Stomach (tissue), 4 donors: ENCODE measurements around the gene KCNJ9.

Experiments
- CTCF ChIP-seq, 7 experiments: fragments of 450-650 bp in 4 of 7; fragments of 200-600 bp in 3 of 7; sonication (generic) in 3 of 7; IDR thresholded peaks; one replicate each; pipeline ENCODE4 v1.5.1; 2016 to 2019; ENCODE audit warnings: antibody characterized with exemption in 7 of 7, control low read depth in 2 of 7, mild to moderate bottlenecking in 1 of 7
- POLR2A ChIP-seq, 4 donors: fragments of 450-650 bp; IDR thresholded peaks; one replicate each; pipeline ENCODE4 v1.6.1; 2016; ENCODE audit warnings: antibody characterized with exemption in 4 of 4, control low read depth in 2 of 4, mild to moderate bottlenecking in 1 of 4, moderate library complexity in 1 of 4
- POLR2AphosphoS5 ChIP-seq, 3 donors: sonication (generic); formaldehyde crosslinking; IDR thresholded peaks; one replicate each; pipeline ENCODE4 v1.6.1; 2016; ENCODE audit warnings: antibody characterized with exemption in 3 of 3

DNA sequence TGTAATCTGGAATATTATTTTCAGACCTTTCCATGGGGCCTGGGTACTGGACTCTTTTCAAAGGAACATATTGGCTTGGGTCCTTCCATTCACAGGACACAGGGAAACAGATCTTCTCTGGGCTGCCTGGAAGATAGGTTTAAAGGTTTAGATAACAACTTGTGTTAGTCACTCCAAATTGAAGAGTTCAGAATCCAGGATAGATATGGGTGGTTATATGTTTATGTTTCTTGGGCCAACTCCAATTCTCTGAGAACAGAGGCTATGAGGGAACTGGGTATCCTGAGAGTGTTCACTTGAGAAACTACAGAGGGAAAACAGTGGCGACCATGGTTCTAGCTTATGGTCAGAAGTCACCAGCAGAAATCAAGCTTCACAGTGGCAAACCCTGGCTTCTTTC lies 40.9 kb upstream of the KCNJ9 start:
- no peak for TF ChIP-seq POLR2A (IDR thresholded peaks at IDR 0.05)
- no peak for TF ChIP-seq CTCF (IDR thresholded peaks at IDR 0.05)
- TF ChIP-seq POLR2AphosphoS5 (IDR thresholded peaks at IDR 0.05) = no peak
